Ishikawa (cell line): ENCODE data around the gene ADAD2.

ENCODE experiments used
- MAX ChIP-seq: IDR thresholded peaks from 2 replicates; pipeline ENCODE4 v1.6.1; 2012
- TAF1 ChIP-seq: IDR thresholded peaks from 2 replicates; pipeline ENCODE4 v1.6.1; 2012; ENCODE audit warnings: low read depth, mild to moderate bottlenecking
- YY1 ChIP-seq: IDR thresholded peaks from 2 replicates; pipeline ENCODE4 v1.6.1; 2012; ENCODE audit warnings: low read depth

GRCh38 chr16:84234321-84235241 is 43.6 kb downstream of the ADAD2 start:
- TF ChIP-seq YY1 (no peak), TAF1 (no peak), MAX (no peak)
